Measurements from ENCODE around the gene KRTAP10-12.

KRTAP10-12 gene

GRCh38 chr21:44699502-44700001, 2.6 kb downstream of the KRTAP10-12 start:
- DNase-seq (ENCODE audit: low spot score), result no peak

- no peak for DNase-seq (ENCODE audit: low spot score)
These were observed 3.4 kb downstream of the KRTAP10-12 start for GRCh38 chr21:44700101-44701022.

GRCh38 chr21:44701023-44701400, 4.0 kb downstream of the KRTAP10-12 start:
- DNase-seq (ENCODE audit: low spot score), result no peak

- no peak for DNase-seq (ENCODE audit: low spot score)
These were observed 4.6 kb downstream of the KRTAP10-12 start for GRCh38 chr21:44701541-44701940.

- no peak for DNase-seq (ENCODE audit: low spot score)
These were observed 5.4 kb downstream of the KRTAP10-12 start for GRCh38 chr21:44702111-44702972.

GRCh38 chr21:44702973-44703730, 6.2 kb downstream of the KRTAP10-12 start:
- no peak for DNase-seq (ENCODE audit: low spot score)

GRCh38 chr21:44703731-44704635, 7.0 kb downstream of the KRTAP10-12 start:
- DNase-seq (ENCODE audit: low spot score), result no peak

- DNase-seq (ENCODE audit: low spot score), result no peak
These were observed 7.6 kb downstream of the KRTAP10-12 start for GRCh38 chr21:44704636-44705001.

- peak; percentile 46 for DNase-seq (ENCODE audit: low spot score)
These were observed 9.2 kb downstream of the KRTAP10-12 start for GRCh38 chr21:44706026-44706705.

GRCh38 chr21:44706706-44707581, 10.0 kb downstream of the KRTAP10-12 start:
- DNase-seq (ENCODE audit: low spot score), result no peak

GRCh38 chr21:44708213-44708865, 11.4 kb downstream of the KRTAP10-12 start:
- no peak for DNase-seq (ENCODE audit: low spot score)

- no peak for DNase-seq (ENCODE audit: low spot score)
These were observed 12.0 kb downstream of the KRTAP10-12 start for GRCh38 chr21:44708866-44709425.

GRCh38 chr21:44709426-44710293, 12.7 kb downstream of the KRTAP10-12 start:
- peak; percentile 53 for DNase-seq (ENCODE audit: low spot score)

GRCh38 chr21:44710294-44710665, 13.3 kb downstream of the KRTAP10-12 start:
- DNase-seq (ENCODE audit: low spot score), result no peak

GRCh38 chr21:44710756-44711326, 13.9 kb downstream of the KRTAP10-12 start:
- DNase-seq (ENCODE audit: low spot score), result no peak

GRCh38 chr21:44711327-44712202, 14.6 kb downstream of the KRTAP10-12 start, which contains the start of gene TSPEAR:
TSPEAR (minus strand) TSS chr21:44711572; CDS start chr21:44711514, 58 bp downstream.
- no peak for DNase-seq (ENCODE audit: low spot score)
